Coronary artery (tissue), 2 donors: Measurements from ENCODE around the gene MAEL.

Experiments used
- DNase-seq: peaks from one replicate; pipeline ENCODE4 v3.0.0-alpha.2; 2017; ENCODE audit warnings: low spot score
- H3K27ac ChIP-seq, 2 donors: fragments of 200-600 bp; sonication (generic); one replicate each; pipeline ENCODE4 v1.5.1; 2016 to 2019
- H3K4me3 ChIP-seq: fragments of 200-600 bp; sonication (generic); 2 replicates; pipeline ENCODE4 v1.5.1; 2016; ENCODE audit warnings: mild to moderate bottlenecking, moderate library complexity
- TF ChIP-seq, protein P1 (sequence below): fragments of 200-600 bp; sonication (generic); IDR thresholded peaks from one replicate; pipeline ENCODE4 v1.5.1; 2019; ENCODE audit warnings: antibody characterized with exemption

The MAEL gene

DNA sequence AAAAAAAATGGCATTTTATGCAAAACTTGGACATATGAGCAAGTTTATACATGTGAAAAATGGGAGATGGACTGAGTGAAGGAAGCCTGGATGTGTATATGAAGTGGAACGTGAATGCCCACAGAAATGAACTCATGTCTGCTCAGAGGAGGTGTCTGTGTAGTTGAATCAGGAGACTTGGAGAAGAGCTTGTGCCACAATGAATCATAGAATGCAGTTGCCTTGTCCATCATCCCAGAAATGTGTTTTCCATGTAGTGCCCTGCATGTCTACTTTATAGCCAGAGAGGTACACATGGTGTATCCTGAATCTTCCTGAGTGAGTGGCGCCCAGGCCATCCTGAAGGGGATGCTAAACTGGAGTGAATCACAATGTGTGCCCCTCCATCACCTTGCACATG lies 11.1 kb upstream of the MAEL start:
- DNase-seq: no peak
- TF ChIP-seq, protein P1, sequence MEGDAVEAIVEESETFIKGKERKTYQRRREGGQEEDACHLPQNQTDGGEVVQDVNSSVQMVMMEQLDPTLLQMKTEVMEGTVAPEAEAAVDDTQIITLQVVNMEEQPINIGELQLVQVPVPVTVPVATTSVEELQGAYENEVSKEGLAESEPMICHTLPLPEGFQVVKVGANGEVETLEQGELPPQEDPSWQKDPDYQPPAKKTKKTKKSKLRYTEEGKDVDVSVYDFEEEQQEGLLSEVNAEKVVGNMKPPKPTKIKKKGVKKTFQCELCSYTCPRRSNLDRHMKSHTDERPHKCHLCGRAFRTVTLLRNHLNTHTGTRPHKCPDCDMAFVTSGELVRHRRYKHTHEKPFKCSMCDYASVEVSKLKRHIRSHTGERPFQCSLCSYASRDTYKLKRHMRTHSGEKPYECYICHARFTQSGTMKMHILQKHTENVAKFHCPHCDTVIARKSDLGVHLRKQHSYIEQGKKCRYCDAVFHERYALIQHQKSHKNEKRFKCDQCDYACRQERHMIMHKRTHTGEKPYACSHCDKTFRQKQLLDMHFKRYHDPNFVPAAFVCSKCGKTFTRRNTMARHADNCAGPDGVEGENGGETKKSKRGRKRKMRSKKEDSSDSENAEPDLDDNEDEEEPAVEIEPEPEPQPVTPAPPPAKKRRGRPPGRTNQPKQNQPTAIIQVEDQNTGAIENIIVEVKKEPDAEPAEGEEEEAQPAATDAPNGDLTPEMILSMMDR: no peak
- H3K27ac ChIP-seq: no peak overlapping the region
- no peak overlapping the region for H3K4me3 ChIP-seq

DNA sequence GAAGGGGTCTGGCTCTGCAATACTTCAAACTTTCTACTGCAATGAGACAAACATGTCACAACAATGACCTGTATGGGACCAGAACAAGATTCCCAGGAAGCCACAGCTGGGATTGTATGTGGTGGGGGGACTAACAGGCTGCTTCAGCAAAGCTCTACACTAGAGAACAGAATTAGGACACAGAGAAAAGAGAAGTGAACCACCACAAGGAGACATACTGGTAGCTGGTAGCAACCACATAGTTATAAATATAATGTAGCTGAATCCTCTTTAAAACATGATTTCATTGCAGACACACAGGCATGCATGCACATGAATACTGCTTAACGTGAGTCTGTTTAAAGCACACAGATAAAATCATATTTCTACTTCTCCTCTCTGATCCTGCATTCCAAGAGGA lies 10.3 kb upstream of the MAEL start:
- Histone ChIP-seq H3K27ac (no peak overlapping the region), H3K4me3 (no peak overlapping the region)
- TF ChIP-seq, protein P1: no peak
- no peak for DNase-seq

DNA sequence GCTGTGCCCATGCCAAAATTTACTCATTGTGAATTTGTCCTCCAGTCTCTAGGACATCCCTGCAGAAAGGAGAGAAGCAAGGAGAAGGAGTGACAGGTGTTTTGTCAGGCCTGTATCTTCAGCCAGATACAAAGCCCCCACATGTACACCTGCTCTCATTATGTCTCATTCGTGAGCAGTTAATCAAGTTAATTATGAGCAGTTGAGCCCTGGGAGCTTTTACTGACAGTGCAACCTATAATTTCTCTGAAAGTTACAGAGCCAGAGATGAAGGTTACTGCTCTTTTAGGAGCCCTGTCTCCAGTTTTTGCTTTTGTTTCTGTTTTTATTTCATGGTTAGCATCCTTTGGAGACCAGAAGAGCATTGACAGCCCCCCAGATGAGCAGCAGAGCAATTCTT lies 8.7 kb upstream of the MAEL start:
- no peak overlapping the region for H3K27ac ChIP-seq
- no peak overlapping the region for H3K4me3 ChIP-seq
- no peak for DNase-seq
- TF ChIP-seq, protein P1: no peak

DNA sequence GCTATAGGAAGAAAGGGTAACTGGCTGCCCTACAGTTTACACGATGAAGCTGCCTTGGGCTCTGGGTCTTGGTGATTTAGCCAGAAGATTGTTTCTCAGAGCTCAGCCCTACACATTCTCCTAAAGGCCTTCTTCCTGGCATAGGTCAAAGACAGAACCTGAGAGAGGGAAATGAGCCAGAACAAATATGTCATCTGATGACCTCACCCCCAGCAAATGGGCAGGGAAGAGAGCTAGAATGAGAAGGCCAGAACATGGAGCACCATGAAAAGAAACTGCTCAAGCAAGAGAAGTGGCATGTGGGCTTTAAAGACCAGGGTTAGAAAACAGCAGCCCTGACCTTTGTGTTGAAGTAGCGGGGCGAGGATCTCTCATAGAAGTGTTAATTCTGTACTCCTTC lies 8.3 kb upstream of the MAEL start:
- TF ChIP-seq, protein P1: no peak
- no peak for DNase-seq
- Histone ChIP-seq H3K4me3 (no peak overlapping the region), H3K27ac (no peak overlapping the region)

DNA sequence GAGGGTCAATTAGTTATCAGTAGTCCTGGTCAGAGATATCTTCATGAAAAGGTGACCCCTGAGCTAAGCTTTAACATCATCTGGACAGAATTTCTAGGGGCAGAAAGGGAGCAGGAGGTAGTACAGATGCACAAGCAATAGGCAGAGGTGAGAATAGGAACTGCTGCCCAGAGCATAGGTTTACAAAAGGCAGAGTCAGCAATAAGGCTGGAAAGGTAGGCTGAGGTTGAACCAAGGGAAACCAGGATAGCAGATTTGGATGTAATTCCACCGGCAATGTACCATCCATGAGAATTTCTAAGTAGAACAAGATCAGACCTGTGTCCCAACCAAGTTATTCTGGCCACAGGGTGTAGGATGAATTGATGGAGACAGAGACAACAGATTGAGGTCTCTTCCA lies 7.5 kb upstream of the MAEL start:
- Histone ChIP-seq H3K27ac (no peak overlapping the region), H3K4me3 (no peak overlapping the region)
- no peak for DNase-seq
- TF ChIP-seq, protein P1: no peak

DNA sequence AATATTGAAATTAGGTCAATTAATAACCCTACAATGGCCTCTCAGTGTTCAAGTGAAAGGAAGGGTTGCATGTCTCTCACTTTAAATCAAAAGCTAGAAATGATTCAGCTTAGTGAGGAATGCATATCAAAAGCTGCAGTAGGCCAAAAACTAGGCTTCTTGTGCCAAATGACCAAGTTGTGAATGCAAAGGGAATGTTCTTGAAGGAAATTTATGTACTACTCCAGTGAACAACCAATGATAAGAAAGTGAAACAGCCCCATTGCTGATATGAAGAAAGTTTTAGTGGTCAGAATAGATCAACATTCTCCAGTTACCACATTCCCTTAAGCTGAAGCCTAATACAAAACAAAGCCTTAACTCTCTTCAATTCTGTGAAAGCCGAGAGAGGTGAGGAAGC lies 10.0 kb downstream of the MAEL start:
- H3K27ac ChIP-seq: no peak overlapping the region
- no peak for DNase-seq

DNA sequence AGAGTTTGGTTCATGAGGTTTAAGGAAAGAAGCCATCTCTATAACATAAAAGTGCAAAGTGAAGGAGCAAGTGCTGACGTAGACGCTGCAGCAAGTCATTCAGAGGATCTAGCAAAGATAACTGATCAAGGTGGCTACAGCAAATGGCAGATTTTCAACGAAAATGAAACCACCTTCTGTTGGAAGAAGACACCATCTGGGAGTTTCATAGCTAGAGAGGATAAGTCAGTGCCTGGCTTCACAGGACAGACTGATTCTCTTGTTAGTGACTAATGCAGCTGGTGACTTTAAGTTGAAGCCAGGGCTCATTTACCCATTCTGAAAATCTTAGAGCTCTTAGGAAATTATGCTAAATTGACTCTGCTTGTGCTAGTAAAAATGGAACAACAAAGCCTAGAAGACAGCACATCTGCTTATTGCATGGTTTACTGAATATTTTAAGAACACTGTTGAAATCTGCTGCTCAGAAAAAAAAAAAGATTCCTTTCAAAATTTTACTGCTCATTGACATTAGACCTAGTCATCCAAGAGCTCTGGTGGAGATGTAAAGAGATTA lies 10.5 kb downstream of the MAEL start:
- TF ChIP-seq, protein P1: no peak
- no peak for DNase-seq
- H3K27ac ChIP-seq: no peak overlapping the region
- no peak overlapping the region for H3K4me3 ChIP-seq

More for the DNA sequence above, 10.0 kb downstream of the MAEL start:
- H3K4me3 ChIP-seq: no peak overlapping the region
- TF ChIP-seq, protein P1: no peak
